ENCODE results near the gene TMEM121B. TPM values are rescaled to one million over a fixed set of nuclear protein-coding genes. Genes with fewer than 3 reads are reported as not detected.

TMEM121B gene
- total and polyA plus RNA-seq, 2 of the 13 experiments (the other 11 are each of a cell fraction or from before 2014, with no cell fraction given) = not detected

DNA sequence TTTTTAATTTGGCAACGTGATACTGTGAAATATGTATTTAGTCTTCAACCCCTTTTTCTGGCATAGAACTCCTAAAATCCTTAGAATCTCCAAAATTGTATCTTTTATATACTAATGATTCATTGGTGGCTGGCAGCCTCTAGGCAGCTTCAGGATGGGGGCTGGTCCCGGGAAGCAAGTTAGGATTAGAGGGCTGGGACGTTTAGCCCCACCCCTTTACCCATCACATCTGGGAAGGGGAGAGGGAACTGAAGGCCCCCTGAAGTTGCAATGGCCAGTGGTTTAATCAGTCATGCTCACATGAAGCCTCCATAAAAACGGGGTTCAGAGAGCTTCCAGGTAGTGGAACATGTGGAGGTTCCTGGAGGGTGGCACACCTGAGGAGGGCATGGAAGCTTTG lies 29.3 kb downstream of the TMEM121B start:
- FAIRE-seq = no peak
- H3K4me2 ChIP-seq (ENCODE audit: low read depth, low read length) = no peak overlapping the region
- H3K9ac ChIP-seq (ENCODE audit: insufficient read depth, low read depth, low read length) = no peak overlapping the region
- H4K20me1 ChIP-seq (ENCODE audit: insufficient read depth, low read length) = no peaks in the 10 kb centered on the region
- H3K36me3 ChIP-seq (replicated peaks in 1 of 2; ENCODE audit: control insufficient read depth in 1 of 2, insufficient read depth in 2 of 2, low read length in 2 of 2) = no peaks in the 10 kb centered on the region
- ChIA-PET CTCF (ENCODE audit: low intra/inter-chr PET ratio, low total read pairs) (no interaction called here), POLR2A (no interaction called here)
- H3K4me3 ChIP-seq (replicated peaks in 1 of 3; ENCODE audit: insufficient read depth in 1 of 3, low read depth in 2 of 3, low read length in 3 of 3) = no peak overlapping the region
- no peaks in the 10 kb centered on the region for H3K27me3 ChIP-seq (ENCODE audit: control insufficient read depth in 1 of 2, insufficient read depth in 2 of 2, low read length in 2 of 2)
- H3K4me1 ChIP-seq (ENCODE audit: insufficient read depth, low read length) = no peaks in the 10 kb centered on the region
- no peaks in the 10 kb centered on the region for H3K79me2 ChIP-seq (ENCODE audit: insufficient read depth, low read length)
- no peak for ATAC-seq
- BruUV-seq (replicated peaks) = no TSS peak
- TF ChIP-seq THAP11 (CRISPR knock-in tag; IDR thresholded peaks at IDR 0.05) (no peak), KLF15 (CRISPR knock-in tag; IDR thresholded peaks at IDR 0.05; ENCODE audit: borderline replicate concordance) (no peak), ZNF749 (CRISPR knock-in tag; IDR thresholded peaks at IDR 0.05; ENCODE audit: borderline replicate concordance) (no peak), ZNF7 (CRISPR knock-in tag; IDR thresholded peaks at IDR 0.05) (no peak), ATF7 (IDR thresholded peaks at IDR 0.05) (no peak), ATF7 (CRISPR knock-in tag; IDR thresholded peaks at IDR 0.05) (no peak), NR2F2 (IDR thresholded peaks at IDR 0.05; ENCODE audit: borderline replicate concordance, low read depth) (no peak), ZBTB7B (CRISPR knock-in tag; IDR thresholded peaks at IDR 0.05) (no peak), ZNF790 (CRISPR knock-in tag; IDR thresholded peaks at IDR 0.05; ENCODE audit: borderline replicate concordance) (no peak), ZNF75D (CRISPR knock-in tag; IDR thresholded peaks at IDR 0.05; ENCODE audit: borderline replicate concordance) (no peak), SMARCC2 (IDR thresholded peaks at IDR 0.05) (no peak)
- TF ChIP-seq, protein P1, sequence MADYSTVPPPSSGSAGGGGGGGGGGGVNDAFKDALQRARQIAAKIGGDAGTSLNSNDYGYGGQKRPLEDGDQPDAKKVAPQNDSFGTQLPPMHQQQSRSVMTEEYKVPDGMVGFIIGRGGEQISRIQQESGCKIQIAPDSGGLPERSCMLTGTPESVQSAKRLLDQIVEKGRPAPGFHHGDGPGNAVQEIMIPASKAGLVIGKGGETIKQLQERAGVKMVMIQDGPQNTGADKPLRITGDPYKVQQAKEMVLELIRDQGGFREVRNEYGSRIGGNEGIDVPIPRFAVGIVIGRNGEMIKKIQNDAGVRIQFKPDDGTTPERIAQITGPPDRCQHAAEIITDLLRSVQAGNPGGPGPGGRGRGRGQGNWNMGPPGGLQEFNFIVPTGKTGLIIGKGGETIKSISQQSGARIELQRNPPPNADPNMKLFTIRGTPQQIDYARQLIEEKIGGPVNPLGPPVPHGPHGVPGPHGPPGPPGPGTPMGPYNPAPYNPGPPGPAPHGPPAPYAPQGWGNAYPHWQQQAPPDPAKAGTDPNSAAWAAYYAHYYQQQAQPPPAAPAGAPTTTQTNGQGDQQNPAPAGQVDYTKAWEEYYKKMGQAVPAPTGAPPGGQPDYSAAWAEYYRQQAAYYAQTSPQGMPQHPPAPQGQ (CRISPR knock-in tag; IDR thresholded peaks at IDR 0.05; ENCODE audit: borderline replicate concordance) = no peak
- TF ChIP-seq, protein P2, sequence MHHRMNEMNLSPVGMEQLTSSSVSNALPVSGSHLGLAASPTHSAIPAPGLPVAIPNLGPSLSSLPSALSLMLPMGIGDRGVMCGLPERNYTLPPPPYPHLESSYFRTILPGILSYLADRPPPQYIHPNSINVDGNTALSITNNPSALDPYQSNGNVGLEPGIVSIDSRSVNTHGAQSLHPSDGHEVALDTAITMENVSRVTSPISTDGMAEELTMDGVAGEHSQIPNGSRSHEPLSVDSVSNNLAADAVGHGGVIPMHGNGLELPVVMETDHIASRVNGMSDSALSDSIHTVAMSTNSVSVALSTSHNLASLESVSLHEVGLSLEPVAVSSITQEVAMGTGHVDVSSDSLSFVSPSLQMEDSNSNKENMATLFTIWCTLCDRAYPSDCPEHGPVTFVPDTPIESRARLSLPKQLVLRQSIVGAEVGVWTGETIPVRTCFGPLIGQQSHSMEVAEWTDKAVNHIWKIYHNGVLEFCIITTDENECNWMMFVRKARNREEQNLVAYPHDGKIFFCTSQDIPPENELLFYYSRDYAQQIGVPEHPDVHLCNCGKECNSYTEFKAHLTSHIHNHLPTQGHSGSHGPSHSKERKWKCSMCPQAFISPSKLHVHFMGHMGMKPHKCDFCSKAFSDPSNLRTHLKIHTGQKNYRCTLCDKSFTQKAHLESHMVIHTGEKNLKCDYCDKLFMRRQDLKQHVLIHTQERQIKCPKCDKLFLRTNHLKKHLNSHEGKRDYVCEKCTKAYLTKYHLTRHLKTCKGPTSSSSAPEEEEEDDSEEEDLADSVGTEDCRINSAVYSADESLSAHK (CRISPR knock-in tag; IDR thresholded peaks at IDR 0.05; ENCODE audit: borderline replicate concordance) = no peak
- TF ChIP-seq, protein P3, sequence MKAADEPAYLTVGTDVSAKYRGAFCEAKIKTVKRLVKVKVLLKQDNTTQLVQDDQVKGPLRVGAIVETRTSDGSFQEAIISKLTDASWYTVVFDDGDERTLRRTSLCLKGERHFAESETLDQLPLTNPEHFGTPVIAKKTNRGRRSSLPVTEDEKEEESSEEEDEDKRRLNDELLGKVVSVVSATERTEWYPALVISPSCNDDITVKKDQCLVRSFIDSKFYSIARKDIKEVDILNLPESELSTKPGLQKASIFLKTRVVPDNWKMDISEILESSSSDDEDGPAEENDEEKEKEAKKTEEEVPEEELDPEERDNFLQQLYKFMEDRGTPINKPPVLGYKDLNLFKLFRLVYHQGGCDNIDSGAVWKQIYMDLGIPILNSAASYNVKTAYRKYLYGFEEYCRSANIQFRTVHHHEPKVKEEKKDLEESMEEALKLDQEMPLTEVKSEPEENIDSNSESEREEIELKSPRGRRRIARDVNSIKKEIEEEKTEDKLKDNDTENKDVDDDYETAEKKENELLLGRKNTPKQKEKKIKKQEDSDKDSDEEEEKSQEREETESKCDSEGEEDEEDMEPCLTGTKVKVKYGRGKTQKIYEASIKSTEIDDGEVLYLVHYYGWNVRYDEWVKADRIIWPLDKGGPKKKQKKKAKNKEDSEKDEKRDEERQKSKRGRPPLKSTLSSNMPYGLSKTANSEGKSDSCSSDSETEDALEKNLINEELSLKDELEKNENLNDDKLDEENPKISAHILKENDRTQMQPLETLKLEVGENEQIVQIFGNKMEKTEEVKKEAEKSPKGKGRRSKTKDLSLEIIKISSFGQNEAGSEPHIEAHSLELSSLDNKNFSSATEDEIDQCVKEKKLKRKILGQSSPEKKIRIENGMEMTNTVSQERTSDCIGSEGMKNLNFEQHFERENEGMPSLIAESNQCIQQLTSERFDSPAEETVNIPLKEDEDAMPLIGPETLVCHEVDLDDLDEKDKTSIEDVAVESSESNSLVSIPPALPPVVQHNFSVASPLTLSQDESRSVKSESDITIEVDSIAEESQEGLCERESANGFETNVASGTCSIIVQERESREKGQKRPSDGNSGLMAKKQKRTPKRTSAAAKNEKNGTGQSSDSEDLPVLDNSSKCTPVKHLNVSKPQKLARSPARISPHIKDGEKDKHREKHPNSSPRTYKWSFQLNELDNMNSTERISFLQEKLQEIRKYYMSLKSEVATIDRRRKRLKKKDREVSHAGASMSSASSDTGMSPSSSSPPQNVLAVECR (CRISPR knock-in tag; IDR thresholded peaks at IDR 0.05; ENCODE audit: borderline replicate concordance) = no peak
- TF ChIP-seq, protein P4, sequence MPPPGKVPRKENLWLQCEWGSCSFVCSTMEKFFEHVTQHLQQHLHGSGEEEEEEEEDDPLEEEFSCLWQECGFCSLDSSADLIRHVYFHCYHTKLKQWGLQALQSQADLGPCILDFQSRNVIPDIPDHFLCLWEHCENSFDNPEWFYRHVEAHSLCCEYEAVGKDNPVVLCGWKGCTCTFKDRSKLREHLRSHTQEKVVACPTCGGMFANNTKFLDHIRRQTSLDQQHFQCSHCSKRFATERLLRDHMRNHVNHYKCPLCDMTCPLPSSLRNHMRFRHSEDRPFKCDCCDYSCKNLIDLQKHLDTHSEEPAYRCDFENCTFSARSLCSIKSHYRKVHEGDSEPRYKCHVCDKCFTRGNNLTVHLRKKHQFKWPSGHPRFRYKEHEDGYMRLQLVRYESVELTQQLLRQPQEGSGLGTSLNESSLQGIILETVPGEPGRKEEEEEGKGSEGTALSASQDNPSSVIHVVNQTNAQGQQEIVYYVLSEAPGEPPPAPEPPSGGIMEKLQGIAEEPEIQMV (CRISPR knock-in tag; IDR thresholded peaks at IDR 0.05; ENCODE audit: low read depth) = no peak
- no peak for DNase-seq (ENCODE audit: low spot score)
- no peak overlapping the region for H3K27ac ChIP-seq (ENCODE audit: extremely low read length, insufficient read depth, low read length)
- in situ Hi-C loops (cut with HindIII; ENCODE audit: extremely low pct_ligation_motif_present, low pct_unique_long_range_greater_than_20kb) = no loop called here
- H2AFZ ChIP-seq (ENCODE audit: low read length) = no peak overlapping the region
- intact Hi-C loops (cut with micrococcal nuclease; ENCODE audit: unreplicated experiment) = no loop called here
- no peaks in the 10 kb centered on the region for H3K9me3 ChIP-seq (ENCODE audit: low read length)
- WGBS (ENCODE audit: low lambda C conversion rate) = 57% methylated on average over 4 of the region's 4 CpGs
